ENCODE results near the gene EXOC3.

Gene EXOC3

GRCh38 chr5:402615-403359 lies 40.2 kb upstream of the EXOC3 start:
- Histone ChIP-seq H3K27me3 (ENCODE audit: insufficient read depth, insufficient read length) (no peaks in the 10 kb centered on the region), H3K9me3 (ENCODE audit: insufficient read depth, low read length) (no peaks in the 10 kb centered on the region), H3K36me3 (ENCODE audit: insufficient read depth, insufficient read length, low read length) (peaks cover 2% of the 10 kb centered on the region), H3K4me3 (ENCODE audit: insufficient read length, low read depth) (no peak overlapping the region), H3K4me1 (ENCODE audit: insufficient read depth, insufficient read length) (peaks cover 6% of the 10 kb centered on the region), H3K9ac (ENCODE audit: insufficient read length, low read depth) (no peak overlapping the region)
- TF ChIP-seq YY1 (IDR thresholded peaks at IDR 0.05; ENCODE audit: insufficient read depth, insufficient read length) (no peak), ZNF274 (IDR thresholded peaks at IDR 0.05; ENCODE audit: low read depth, low read length) (no peak), SUZ12 (IDR thresholded peaks at IDR 0.05; ENCODE audit: extremely low read depth, insufficient read depth, insufficient read length) (no peak)
- no peak for DNase-seq (ENCODE audit: low read depth, low spot score)

- H3K9me3 ChIP-seq (ENCODE audit: insufficient read depth, low read length), result no peaks in the 10 kb centered on the region
- H3K4me3 ChIP-seq (ENCODE audit: insufficient read length, low read depth), result no peak overlapping the region
- H3K4me1 ChIP-seq (ENCODE audit: insufficient read depth, insufficient read length), result peaks cover 3% of the 10 kb centered on the region
- no peak overlapping the region for H3K9ac ChIP-seq (ENCODE audit: insufficient read length, low read depth)
- H3K27me3 ChIP-seq (ENCODE audit: insufficient read depth, insufficient read length), result no peaks in the 10 kb centered on the region
- DNase-seq (ENCODE audit: low read depth, low spot score), result no peak
- peaks cover 2% of the 10 kb centered on the region for H3K36me3 ChIP-seq (ENCODE audit: insufficient read depth, insufficient read length, low read length)
- no peak for TF ChIP-seq YY1 (IDR thresholded peaks at IDR 0.05; ENCODE audit: insufficient read depth, insufficient read length)
- TF ChIP-seq SUZ12 (IDR thresholded peaks at IDR 0.05; ENCODE audit: extremely low read depth, insufficient read depth, insufficient read length), result no peak
- TF ChIP-seq ZNF274 (IDR thresholded peaks at IDR 0.05; ENCODE audit: low read depth, low read length), result no peak
Measured at GRCh38 chr5:403995-404394, 39.0 kb upstream of the EXOC3 start.

- Histone ChIP-seq H3K36me3 (ENCODE audit: insufficient read depth, insufficient read length, low read length) (peaks cover 2% of the 10 kb centered on the region), H3K9me3 (ENCODE audit: insufficient read depth, low read length) (no peaks in the 10 kb centered on the region), H3K9ac (ENCODE audit: insufficient read length, low read depth) (no peak overlapping the region), H3K4me3 (ENCODE audit: insufficient read length, low read depth) (no peak overlapping the region), H3K4me1 (ENCODE audit: insufficient read depth, insufficient read length) (peaks cover 1% of the 10 kb centered on the region), H3K27me3 (ENCODE audit: insufficient read depth, insufficient read length) (no peaks in the 10 kb centered on the region)
- TF ChIP-seq YY1 (IDR thresholded peaks at IDR 0.05; ENCODE audit: insufficient read depth, insufficient read length) (no peak), ZNF274 (IDR thresholded peaks at IDR 0.05; ENCODE audit: low read depth, low read length) (no peak), SUZ12 (IDR thresholded peaks at IDR 0.05; ENCODE audit: extremely low read depth, insufficient read depth, insufficient read length) (no peak)
- no peak for DNase-seq (ENCODE audit: low read depth, low spot score)
Measured at GRCh38 chr5:404666-405241, 38.2 kb upstream of the EXOC3 start.

- H3K4me1 ChIP-seq (ENCODE audit: insufficient read depth, insufficient read length), result peaks cover 1% of the 10 kb centered on the region
- H3K9ac ChIP-seq (ENCODE audit: insufficient read length, low read depth), result no peak overlapping the region
- no peaks in the 10 kb centered on the region for H3K9me3 ChIP-seq (ENCODE audit: insufficient read depth, low read length)
- no peak overlapping the region for H3K4me3 ChIP-seq (ENCODE audit: insufficient read length, low read depth)
- H3K36me3 ChIP-seq (ENCODE audit: insufficient read depth, insufficient read length, low read length), result peaks cover 2% of the 10 kb centered on the region
- H3K27me3 ChIP-seq (ENCODE audit: insufficient read depth, insufficient read length), result no peaks in the 10 kb centered on the region
- no peak for TF ChIP-seq ZNF274 (IDR thresholded peaks at IDR 0.05; ENCODE audit: low read depth, low read length)
- TF ChIP-seq YY1 (IDR thresholded peaks at IDR 0.05; ENCODE audit: insufficient read depth, insufficient read length), result no peak
- no peak for DNase-seq (ENCODE audit: low read depth, low spot score)
Measured at GRCh38 chr5:405421-405820, 37.6 kb upstream of the EXOC3 start.

- Histone ChIP-seq H3K27me3 (ENCODE audit: insufficient read depth, insufficient read length) (no peaks in the 10 kb centered on the region), H3K36me3 (ENCODE audit: insufficient read depth, insufficient read length, low read length) (peaks cover 2% of the 10 kb centered on the region), H3K9ac (ENCODE audit: insufficient read length, low read depth) (no peak overlapping the region), H3K9me3 (ENCODE audit: insufficient read depth, low read length) (no peaks in the 10 kb centered on the region), H3K4me3 (ENCODE audit: insufficient read length, low read depth) (no peak overlapping the region), H3K4me1 (ENCODE audit: insufficient read depth, insufficient read length) (no peaks in the 10 kb centered on the region)
- no peak for DNase-seq (ENCODE audit: low read depth, low spot score)
- TF ChIP-seq YY1 (IDR thresholded peaks at IDR 0.05; ENCODE audit: insufficient read depth, insufficient read length), result no peak
- no peak for TF ChIP-seq SUZ12 (IDR thresholded peaks at IDR 0.05; ENCODE audit: extremely low read depth, insufficient read depth, insufficient read length)
- TF ChIP-seq ZNF274 (IDR thresholded peaks at IDR 0.05; ENCODE audit: low read depth, low read length), result no peak
Measured at GRCh38 chr5:406041-406440, 36.9 kb upstream of the EXOC3 start.

GRCh38 chr5:407051-407450 lies 35.9 kb upstream of the EXOC3 start:
- peaks cover 2% of the 10 kb centered on the region for H3K4me1 ChIP-seq (ENCODE audit: insufficient read depth, insufficient read length)
- no peaks in the 10 kb centered on the region for H3K27me3 ChIP-seq (ENCODE audit: insufficient read depth, insufficient read length)
- no peaks in the 10 kb centered on the region for H3K9me3 ChIP-seq (ENCODE audit: insufficient read depth, low read length)
- no peak for TF ChIP-seq ZNF274 (IDR thresholded peaks at IDR 0.05; ENCODE audit: low read depth, low read length)
- TF ChIP-seq SUZ12 (IDR thresholded peaks at IDR 0.05; ENCODE audit: extremely low read depth, insufficient read depth, insufficient read length), result no peak
- TF ChIP-seq YY1 (IDR thresholded peaks at IDR 0.05; ENCODE audit: insufficient read depth, insufficient read length), result no peak
- H3K4me3 ChIP-seq (ENCODE audit: insufficient read length, low read depth), result no peak overlapping the region
- no peak for DNase-seq (ENCODE audit: low read depth, low spot score)
- no peak overlapping the region for H3K9ac ChIP-seq (ENCODE audit: insufficient read length, low read depth)
- H3K36me3 ChIP-seq (ENCODE audit: insufficient read depth, insufficient read length, low read length), result peaks cover under 1% of the 10 kb centered on the region

- no peak for TF ChIP-seq ZNF274 (IDR thresholded peaks at IDR 0.05; ENCODE audit: low read depth, low read length)
- no peak for TF ChIP-seq SUZ12 (IDR thresholded peaks at IDR 0.05; ENCODE audit: extremely low read depth, insufficient read depth, insufficient read length)
- TF ChIP-seq YY1 (IDR thresholded peaks at IDR 0.05; ENCODE audit: insufficient read depth, insufficient read length), result no peak
- peaks cover 2% of the 10 kb centered on the region for H3K4me1 ChIP-seq (ENCODE audit: insufficient read depth, insufficient read length)
- H3K27me3 ChIP-seq (ENCODE audit: insufficient read depth, insufficient read length), result no peaks in the 10 kb centered on the region
- H3K9me3 ChIP-seq (ENCODE audit: insufficient read depth, low read length), result no peaks in the 10 kb centered on the region
- no peaks in the 10 kb centered on the region for H3K36me3 ChIP-seq (ENCODE audit: insufficient read depth, insufficient read length, low read length)
- H3K4me3 ChIP-seq (ENCODE audit: insufficient read length, low read depth), result no peak overlapping the region
- H3K9ac ChIP-seq (ENCODE audit: insufficient read length, low read depth), result no peak overlapping the region
- DNase-seq (ENCODE audit: low read depth, low spot score), result no peak
Measured at GRCh38 chr5:407801-408268, 35.1 kb upstream of the EXOC3 start.

Measured in NT2/D1 (cell line).